ENCODE measurements around the gene GSTA2.

- TF ChIP-seq ARNT (IDR thresholded peaks at IDR 0.05) (no peak), CTBP1 (IDR thresholded peaks at IDR 0.05; ENCODE audit: borderline replicate concordance) (no peak), SP1 (IDR thresholded peaks at IDR 0.05) (no peak), ELF4 (IDR thresholded peaks at IDR 0.05) (no peak), PKNOX1 (IDR thresholded peaks at IDR 0.05) (0 out of 2 replicates have a peak, but pooled peaks have one; percentile 19), HDGF (IDR thresholded peaks at IDR 0.05; ENCODE audit: borderline replicate concordance) (no peak), FOXM1 (IDR thresholded peaks at IDR 0.05; ENCODE audit: borderline replicate concordance) (no peak)
Observed at GRCh38 chr6:52724406-52725121, 38.7 kb downstream of the GSTA2 start.

Measured in HEK293T (cell line).